OCI-LY1 (cell line): ENCODE results near the gene CELF3.

Source experiments
- H2AFZ ChIP-seq: fragments of 200-600 bp; sonication (generic), shearing (Covaris generic); 2 replicates; pipeline ENCODE4 v1.6.0; 2014; ENCODE audit warnings: antibody characterized with exemption, mild to moderate bottlenecking, low read length
- H3F3A ChIP-seq: fragments of 200-600 bp; sonication (generic), shearing (Covaris generic); 2 replicates; pipeline ENCODE4 v1.6.0; 2014; ENCODE audit warnings: mild to moderate bottlenecking, antibody characterized with exemption, low read length, moderate library complexity; ENCODE audit not compliant: insufficient read depth
- H3K27ac ChIP-seq: fragments of 200-600 bp; sonication (generic); 2 replicates; pipeline ENCODE4 v1.5.1; 2014; ENCODE audit warnings: low read length, mixed run types, mild to moderate bottlenecking, low read depth; ENCODE audit not compliant: poor library complexity, severe bottlenecking
- H3K27me3 ChIP-seq: fragments of 200-600 bp; sonication (generic); 2 replicates; pipeline ENCODE4 v1.6.0; 2014; ENCODE audit warnings: antibody characterized with exemption, mild to moderate bottlenecking, low read length, moderate library complexity; ENCODE audit not compliant: insufficient read depth
- H3K36me3 ChIP-seq: fragments of 200-600 bp; sonication (generic); 2 replicates; pipeline ENCODE4 v1.6.1; 2014; ENCODE audit warnings: mild to moderate bottlenecking, antibody characterized with exemption, low read length, moderate library complexity, mixed read lengths; ENCODE audit not compliant: insufficient read depth
- H3K4me1 ChIP-seq: fragments of 200-600 bp; sonication (generic); 2 replicates; pipeline ENCODE4 v1.5.1; 2014; ENCODE audit warnings: mild to moderate bottlenecking, low read length, moderate library complexity; ENCODE audit not compliant: insufficient read depth, severe bottlenecking
- H3K4me2 ChIP-seq: fragments of 200-600 bp; sonication (generic), shearing (Covaris generic); 2 replicates; pipeline ENCODE4 v1.6.1; 2014; ENCODE audit warnings: low read length
- H3K4me3 ChIP-seq: fragments of 200-600 bp; sonication (generic); 2 replicates; pipeline ENCODE4 v1.5.1; 2014; ENCODE audit warnings: low read length, low read depth, mild to moderate bottlenecking, mixed read lengths; ENCODE audit not compliant: poor library complexity, severe bottlenecking
- H3K79me2 ChIP-seq: fragments of 200-600 bp; shearing (Covaris generic); 2 replicates; pipeline ENCODE4 v1.6.1; 2016; ENCODE audit warnings: mixed run types, low read length, mixed read lengths; ENCODE audit not compliant: insufficient read depth
- H3K9ac ChIP-seq: fragments of 200-600 bp; sonication (generic), shearing (Covaris generic); 2 replicates; pipeline ENCODE4 v1.6.1; 2014; ENCODE audit warnings: mild to moderate bottlenecking, low read length, mixed read lengths
- H3K9me2 ChIP-seq: fragments of 200-600 bp; sonication (generic), shearing (Covaris generic); 2 replicates; pipeline ENCODE4 v1.6.1; 2014; ENCODE audit warnings: low read depth, mild to moderate bottlenecking, low read length, mixed read lengths
- H3K9me3 ChIP-seq: fragments of 200-600 bp; shearing (Covaris generic); 2 replicates; pipeline ENCODE4 v1.6.1; 2014; ENCODE audit warnings: low read length, mixed read lengths
- H4K20me1 ChIP-seq: fragments of 200-600 bp; sonication (generic), shearing (Covaris generic); 2 replicates; pipeline ENCODE4 v1.6.0; 2016; ENCODE audit warnings: mild to moderate bottlenecking, low read length; ENCODE audit not compliant: insufficient read depth
- CTCF ChIP-seq: fragments of 200-600 bp; sonication (generic), shearing (Covaris generic); IDR thresholded peaks from 2 replicates; pipeline ENCODE4 v1.5.1; 2017; ENCODE audit warnings: mild to moderate bottlenecking, antibody characterized with exemption, low read length, moderate library complexity, mixed read lengths
- EZH2 ChIP-seq: fragments of 200-600 bp; sonication (generic), shearing (Covaris generic); IDR thresholded peaks from 2 replicates; pipeline ENCODE4 v1.8.0; 2017; ENCODE audit warnings: borderline replicate concordance, mixed run types, mild to moderate bottlenecking, antibody characterized with exemption, low read length, moderate library complexity, mixed read lengths

The CELF3 gene

GRCh38 chr1:151692226-151692625 lies 24.4 kb downstream of the CELF3 start:
- Histone ChIP-seq H2AFZ (no peak overlapping the region), H3K4me1 (no peaks in the 10 kb centered on the region), H3K27ac (no peak overlapping the region), H4K20me1 (no peaks in the 10 kb centered on the region), H3K79me2 (no peaks in the 10 kb centered on the region), H3K9me3 (no peaks in the 10 kb centered on the region), H3K9ac (no peak overlapping the region), H3K4me3 (no peak overlapping the region), H3K4me2 (no peak overlapping the region), H3F3A (no peaks in the 10 kb centered on the region), H3K36me3 (peaks cover 19% of the 10 kb centered on the region; the same call in 1 of the 2 replicates), H3K27me3 (no peaks in the 10 kb centered on the region), H3K9me2 (no peaks in the 10 kb centered on the region)
- TF ChIP-seq EZH2 (no peak), CTCF (no peak)

DNA sequence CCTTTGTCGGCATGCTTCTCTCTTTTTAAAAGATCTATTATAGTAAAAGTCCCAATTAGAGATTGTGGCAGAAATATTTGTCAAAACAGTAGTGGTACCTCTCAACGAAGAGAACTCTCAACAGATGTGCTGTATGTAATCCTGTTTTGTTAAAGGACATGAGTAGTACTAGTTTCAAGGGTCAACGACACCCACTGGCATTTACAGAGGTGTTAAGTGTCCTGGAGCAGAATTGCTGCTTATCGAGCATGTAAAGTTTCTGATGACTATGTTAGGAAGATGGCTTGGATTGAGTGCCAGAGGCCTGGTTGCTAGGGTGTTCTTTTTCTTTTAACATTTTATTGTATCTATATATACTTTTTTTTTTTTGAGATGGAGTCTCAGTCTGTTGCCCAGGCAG lies 27.1 kb downstream of the CELF3 start:
- Histone ChIP-seq H3K4me3 (no peak overlapping the region), H3K79me2 (no peaks in the 10 kb centered on the region), H3K9me2 (no peaks in the 10 kb centered on the region), H3F3A (no peaks in the 10 kb centered on the region), H4K20me1 (no peaks in the 10 kb centered on the region), H3K4me1 (no peaks in the 10 kb centered on the region), H2AFZ (no peak overlapping the region), H3K9me3 (no peaks in the 10 kb centered on the region), H3K36me3 (peaks cover 21% of the 10 kb centered on the region; the same call in 1 of the 2 replicates), H3K9ac (no peak overlapping the region), H3K27ac (no peak overlapping the region), H3K4me2 (no peak overlapping the region), H3K27me3 (no peaks in the 10 kb centered on the region)
- TF ChIP-seq CTCF (no peak), EZH2 (no peak)

DNA sequence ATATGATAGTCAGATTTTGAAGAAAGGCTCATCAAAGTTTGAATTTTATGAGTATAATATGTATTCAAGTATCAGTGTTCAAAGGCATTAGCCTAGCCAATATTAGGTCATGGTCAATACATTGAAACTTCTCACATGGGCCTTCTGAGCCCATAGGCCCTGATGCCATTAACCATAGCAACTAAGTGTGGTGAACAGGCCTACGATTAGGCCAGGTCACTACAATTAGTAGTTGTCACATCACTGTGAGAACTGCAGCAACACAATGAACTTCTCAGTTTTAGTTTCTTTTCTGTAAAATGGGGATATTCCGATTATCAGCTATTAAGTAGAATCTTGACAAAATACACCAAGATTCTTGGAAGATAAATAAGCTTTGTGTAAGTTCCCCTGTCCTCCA lies 30.0 kb downstream of the CELF3 start:
- Histone ChIP-seq H3K9me2 (no peaks in the 10 kb centered on the region), H3K36me3 (peaks cover 15% of the 10 kb centered on the region), H3K79me2 (no peaks in the 10 kb centered on the region), H3K9ac (no peak overlapping the region), H3K4me3 (no peak overlapping the region), H4K20me1 (no peaks in the 10 kb centered on the region), H3K27me3 (no peaks in the 10 kb centered on the region), H3K27ac (no peak overlapping the region), H3K9me3 (no peaks in the 10 kb centered on the region), H3K4me2 (no peak overlapping the region), H3K4me1 (no peaks in the 10 kb centered on the region), H2AFZ (no peak overlapping the region), H3F3A (no peaks in the 10 kb centered on the region)
- TF ChIP-seq EZH2 (no peak), CTCF (no peak)
